AG04450 (cell line): ENCODE measurements around the gene PCGF2. TPM values are rescaled to one million over a fixed set of nuclear protein-coding genes. Genes with fewer than 3 reads are reported as not detected.

Experiments used
- CTCF ChIA-PET: fragments of 300-600, 350-600 bp; formaldehyde crosslinking; extraction: SDS; loops from one replicate; lab custom pipeline; 2022; ENCODE audit warnings: antibody characterized with exemption, inconsistent platforms; lab: Charles Lee
- POLR2A ChIA-PET: fragments of 350-600 bp; formaldehyde crosslinking; extraction: SDS; loops from one replicate; lab custom pipeline; 2021; ENCODE audit warnings: antibody characterized with exemption, inconsistent platforms; lab: Yijun Ruan, JAX
- DNase-seq: peaks from one replicate; pipeline ENCODE4 v3.0.0-alpha.2; 2011; ENCODE audit warnings: low read depth, low spot score
- H3K27ac ChIP-seq: one replicate; pipeline ENCODE4 v1.5.1; 2012; ENCODE audit warnings: low read depth, low read length, control low read depth
- H3K27me3 ChIP-seq: one replicate; pipeline ENCODE4 v1.6.0; 2012; ENCODE audit warnings: low read length; ENCODE audit not compliant: control insufficient read depth, insufficient read depth
- H3K4me3 ChIP-seq: 2 replicates; pipeline ENCODE4 v1.5.1; 2011; ENCODE audit warnings: mild to moderate bottlenecking, low read depth, low read length, control low read depth
- H3K9me3 ChIP-seq: 2 replicates; pipeline ENCODE4 v1.5.1; 2012; ENCODE audit warnings: low read length; ENCODE audit not compliant: control insufficient read depth, insufficient read depth
- polyA plus RNA-seq: library from polyadenylated mRNA; depleted of rRNA; stranded (reverse); fragments of >200 nt; gene quantifications from 2 replicates; pipeline ENCODE4 v1.2.3, GENCODE V29; 2011; rRNA removed
- small RNA-seq: library from RNA; depleted of rRNA; stranded (forward); fragments of <200 nt; gene quantifications from one replicate; pipeline ENCODE3, GENCODE V24; 2012; ENCODE audit warnings: low read depth; ENCODE audit not compliant: insufficient read length
- TF ChIP-seq, protein P1 (sequence below): IDR thresholded peaks from 2 replicates; pipeline ENCODE4 v1.5.1; 2011; ENCODE audit warnings: low read depth, low read length, control low read depth, inconsistent platforms

Gene PCGF2
- polyA plus RNA-seq, 1 experiment = 13.5 TPM

DNA sequence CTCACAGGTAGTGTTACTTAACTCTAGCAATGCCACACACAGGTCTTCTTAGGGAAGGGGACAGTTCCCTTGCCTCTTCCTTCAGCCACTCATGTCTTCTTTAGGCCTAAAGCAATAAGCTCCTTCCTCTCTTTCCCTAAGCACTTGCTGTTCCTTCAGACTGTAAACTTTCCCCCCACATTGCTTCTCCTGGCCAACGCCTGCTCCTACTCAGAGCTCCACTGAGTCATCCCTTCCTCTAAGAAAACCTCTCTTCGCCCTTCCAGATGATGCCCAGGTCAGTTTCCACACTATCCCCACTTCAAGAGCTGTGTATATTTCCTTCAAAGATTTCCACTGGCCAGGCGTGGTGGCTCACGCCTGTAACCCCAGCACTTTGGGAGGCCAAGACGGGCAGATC, 60.9 kb downstream of the PCGF2 start:
- POLR2A ChIA-PET = no interaction called here
- H3K4me3 ChIP-seq = no peak overlapping the region
- no peaks in the 10 kb centered on the region for H3K9me3 ChIP-seq
- TF ChIP-seq, protein P1, sequence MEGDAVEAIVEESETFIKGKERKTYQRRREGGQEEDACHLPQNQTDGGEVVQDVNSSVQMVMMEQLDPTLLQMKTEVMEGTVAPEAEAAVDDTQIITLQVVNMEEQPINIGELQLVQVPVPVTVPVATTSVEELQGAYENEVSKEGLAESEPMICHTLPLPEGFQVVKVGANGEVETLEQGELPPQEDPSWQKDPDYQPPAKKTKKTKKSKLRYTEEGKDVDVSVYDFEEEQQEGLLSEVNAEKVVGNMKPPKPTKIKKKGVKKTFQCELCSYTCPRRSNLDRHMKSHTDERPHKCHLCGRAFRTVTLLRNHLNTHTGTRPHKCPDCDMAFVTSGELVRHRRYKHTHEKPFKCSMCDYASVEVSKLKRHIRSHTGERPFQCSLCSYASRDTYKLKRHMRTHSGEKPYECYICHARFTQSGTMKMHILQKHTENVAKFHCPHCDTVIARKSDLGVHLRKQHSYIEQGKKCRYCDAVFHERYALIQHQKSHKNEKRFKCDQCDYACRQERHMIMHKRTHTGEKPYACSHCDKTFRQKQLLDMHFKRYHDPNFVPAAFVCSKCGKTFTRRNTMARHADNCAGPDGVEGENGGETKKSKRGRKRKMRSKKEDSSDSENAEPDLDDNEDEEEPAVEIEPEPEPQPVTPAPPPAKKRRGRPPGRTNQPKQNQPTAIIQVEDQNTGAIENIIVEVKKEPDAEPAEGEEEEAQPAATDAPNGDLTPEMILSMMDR = no peak
- no peak for DNase-seq
- CTCF ChIA-PET = interaction anchor here (0.6 to 1.2 kb wide), 3 partner anchors 20 to 1274 kb away, joined by 3 to 4 read pairs (median 3); no protein-coding TSS in a partner anchor
- H3K27me3 ChIP-seq = peaks cover 2% of the 10 kb centered on the region
- H3K27ac ChIP-seq = no peak overlapping the region

DNA sequence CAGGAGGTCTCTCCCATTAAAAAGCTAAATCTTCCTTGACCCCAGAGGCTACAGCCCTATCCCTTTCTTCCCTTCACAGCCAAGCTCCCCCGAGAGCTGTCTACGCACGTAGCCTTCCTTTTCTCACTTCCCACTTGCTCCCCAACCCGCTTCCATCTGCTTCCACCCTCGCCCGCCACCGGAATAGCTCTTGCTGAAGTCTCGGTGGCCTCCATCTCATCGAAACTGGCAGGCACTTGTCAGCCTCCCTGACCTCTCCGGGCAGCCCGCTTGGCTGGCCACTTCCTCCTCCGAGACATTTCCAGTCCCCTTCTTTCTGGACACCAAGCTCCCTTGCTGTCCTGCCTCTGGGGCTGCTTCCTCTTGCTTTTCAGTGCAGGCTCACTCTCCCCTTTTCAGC, 62.6 kb downstream of the PCGF2 start:
- ChIA-PET POLR2A (interaction anchor here (0.6 kb wide), 1 partner anchor 515 kb away, joined by 6 read pairs; the partner anchor contains the start of gene RPL19), CTCF (interaction anchor here (0.5 kb wide), 1 partner anchor 482 kb away, joined by 3 read pairs; no protein-coding TSS in a partner anchor)
- H3K4me3 ChIP-seq = no peak overlapping the region
- no peak for DNase-seq
- H3K9me3 ChIP-seq = no peaks in the 10 kb centered on the region
- H3K27me3 ChIP-seq = peaks cover 2% of the 10 kb centered on the region
- TF ChIP-seq, protein P1 = no peak
- H3K27ac ChIP-seq = no peak overlapping the region

Small RNA genes lying within 50 kb of the gene (small RNA-seq; reads per million reads assigned to genes)
- gene MIR4726 (not detected), gene MIR4734 (not detected), gene RNA5SP440 (not detected), gene RNU6-866P (not detected)

Other genes starting within 250 kb of the PCGF2 start
- not detected in 2 replicates for gene SRCIN1, start 142.4 kb downstream of the PCGF2 start, polyA plus RNA-seq
- gene EPOP, start 73.4 kb downstream of the PCGF2 start, polyA plus RNA-seq = 0.16 and 0.17 TPM in 2 replicates
- gene MLLT6, start 43.1 kb downstream of the PCGF2 start, polyA plus RNA-seq = 16.4 and 17.3 TPM in 2 replicates
- gene CISD3, start 18.0 kb downstream of the PCGF2 start, polyA plus RNA-seq = 6.5 and 9.8 TPM in 2 replicates
- gene PSMB3, start 4.4 kb upstream of the PCGF2 start, polyA plus RNA-seq = 234 and 276 TPM in 2 replicates
- gene PIP4K2B, start 51.2 kb upstream of the PCGF2 start, polyA plus RNA-seq = 36.8 and 38.6 TPM in 2 replicates
- 13.3 and 15.3 TPM in 2 replicates for gene CWC25, start 77.0 kb upstream of the PCGF2 start, polyA plus RNA-seq
- 2,769 and 3,155 TPM in 2 replicates for gene RPL23, start 105.4 kb upstream of the PCGF2 start, polyA plus RNA-seq
- 181 and 222 TPM in 2 replicates for gene LASP1, start 121.7 kb upstream of the PCGF2 start, polyA plus RNA-seq
- not detected in 2 replicates for gene FBXO47, start 219.1 kb upstream of the PCGF2 start, polyA plus RNA-seq